ENCODE results near the gene SLC12A9.
"Not testable (repeated sequence)": the region's sequence is repeated elsewhere in the genome, so short reads cannot be mapped to it uniquely, and the experiment has no call there.

The SLC12A9 gene

DNA sequence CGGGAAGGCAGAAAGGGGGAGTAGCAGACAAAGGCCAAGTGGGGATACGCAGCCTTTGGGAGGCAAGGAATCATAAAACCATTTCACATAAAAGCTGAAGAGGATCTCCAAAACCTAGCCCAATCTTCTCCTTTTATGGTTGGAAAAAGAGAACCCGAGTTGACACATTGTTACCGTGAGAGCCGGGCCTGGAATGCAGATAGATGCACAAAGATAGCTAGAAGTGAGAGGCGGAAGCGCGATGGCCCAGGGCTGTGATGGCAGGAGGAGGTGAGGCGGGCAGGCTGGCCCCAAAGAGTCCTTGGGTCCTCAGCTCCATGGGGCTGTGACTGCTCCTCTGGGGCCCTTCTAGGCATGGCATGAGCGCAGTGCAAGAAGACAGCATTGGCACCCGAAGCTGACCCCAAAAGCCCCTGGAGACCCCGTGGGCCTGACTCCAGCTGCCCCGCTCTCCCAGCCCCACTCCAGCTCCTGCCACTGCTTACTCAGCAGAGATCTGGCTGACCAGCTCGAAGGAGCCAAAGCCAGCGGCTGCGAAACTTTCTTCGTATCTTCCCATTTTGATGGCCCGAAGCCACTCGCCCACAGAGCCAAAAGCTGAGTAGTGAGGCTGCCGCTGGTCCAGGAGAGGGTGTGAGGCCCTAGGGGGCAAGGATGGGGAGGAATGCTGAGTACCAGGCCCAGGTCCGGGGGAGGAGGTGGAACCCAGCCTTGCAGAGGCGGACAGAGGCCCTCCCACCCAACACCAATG lies 47.7 kb upstream of the SLC12A9 start:
- Histone ChIP-seq H3K27ac (ENCODE audit: low read length) (no peak overlapping the region), H4K20me1 (ENCODE audit: insufficient read depth, low read length) (no peaks in the 10 kb centered on the region), H3K79me2 (ENCODE audit: insufficient read depth, low read length) (no peaks in the 10 kb centered on the region), H3K4me3 (ENCODE audit: low read depth in 1 of 2, low read length in 2 of 2) (no peak overlapping the region), H3K27me3 (ENCODE audit: insufficient read depth, low read length, poor library complexity) (no peaks in the 10 kb centered on the region), H3K36me3 (ENCODE audit: insufficient read depth, low read length) (no peaks in the 10 kb centered on the region), H3K9me3 (ENCODE audit: insufficient read depth, low read length, severe bottlenecking) (no peaks in the 10 kb centered on the region), H3K4me2 (ENCODE audit: insufficient read depth, low read length) (no peak overlapping the region), H2AFZ (ENCODE audit: low read depth, low read length) (no peak overlapping the region), H3K4me1 (ENCODE audit: insufficient read depth, low read length) (no peaks in the 10 kb centered on the region), H3K9ac (ENCODE audit: low read depth, low read length) (no peak overlapping the region)
- no peak for TF ChIP-seq EZH2 (IDR thresholded peaks at IDR 0.05; ENCODE audit: borderline replicate concordance, low read depth, low read length, severe bottlenecking)
- TF ChIP-seq, protein P1, sequence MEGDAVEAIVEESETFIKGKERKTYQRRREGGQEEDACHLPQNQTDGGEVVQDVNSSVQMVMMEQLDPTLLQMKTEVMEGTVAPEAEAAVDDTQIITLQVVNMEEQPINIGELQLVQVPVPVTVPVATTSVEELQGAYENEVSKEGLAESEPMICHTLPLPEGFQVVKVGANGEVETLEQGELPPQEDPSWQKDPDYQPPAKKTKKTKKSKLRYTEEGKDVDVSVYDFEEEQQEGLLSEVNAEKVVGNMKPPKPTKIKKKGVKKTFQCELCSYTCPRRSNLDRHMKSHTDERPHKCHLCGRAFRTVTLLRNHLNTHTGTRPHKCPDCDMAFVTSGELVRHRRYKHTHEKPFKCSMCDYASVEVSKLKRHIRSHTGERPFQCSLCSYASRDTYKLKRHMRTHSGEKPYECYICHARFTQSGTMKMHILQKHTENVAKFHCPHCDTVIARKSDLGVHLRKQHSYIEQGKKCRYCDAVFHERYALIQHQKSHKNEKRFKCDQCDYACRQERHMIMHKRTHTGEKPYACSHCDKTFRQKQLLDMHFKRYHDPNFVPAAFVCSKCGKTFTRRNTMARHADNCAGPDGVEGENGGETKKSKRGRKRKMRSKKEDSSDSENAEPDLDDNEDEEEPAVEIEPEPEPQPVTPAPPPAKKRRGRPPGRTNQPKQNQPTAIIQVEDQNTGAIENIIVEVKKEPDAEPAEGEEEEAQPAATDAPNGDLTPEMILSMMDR (IDR thresholded peaks at IDR 0.05; ENCODE audit: borderline replicate concordance, extremely low read depth, low read length, poor library complexity, severe bottlenecking) = no peak
- DNase-seq (no peak), ATAC-seq (ENCODE audit: insufficient read depth, low read depth) (no peak)

DNA sequence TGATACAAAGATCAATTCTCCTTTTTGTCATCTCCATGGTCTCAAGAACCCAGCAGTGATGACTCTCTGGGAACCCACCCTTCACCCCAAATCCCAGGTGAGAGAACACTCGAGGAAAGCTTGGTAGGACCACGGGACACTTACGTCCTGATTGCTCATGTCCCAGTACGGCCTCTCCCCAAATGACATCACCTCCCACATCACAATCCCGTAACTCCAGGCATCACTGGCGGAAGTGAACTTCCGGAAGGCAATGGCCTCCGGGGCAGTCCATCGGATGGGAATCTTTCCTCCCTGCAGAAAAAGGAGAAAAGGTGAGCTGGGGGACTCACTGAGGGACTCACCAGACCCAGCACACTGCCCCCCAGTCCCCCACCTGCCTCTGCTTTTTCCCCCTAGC lies 46.2 kb upstream of the SLC12A9 start:
- no peaks in the 10 kb centered on the region for H3K4me1 ChIP-seq (ENCODE audit: insufficient read depth, low read length)
- H3K27me3 ChIP-seq (ENCODE audit: insufficient read depth, low read length, poor library complexity) = no peaks in the 10 kb centered on the region
- no peak overlapping the region for H3K4me2 ChIP-seq (ENCODE audit: insufficient read depth, low read length)
- H3K36me3 ChIP-seq (ENCODE audit: insufficient read depth, low read length) = no peaks in the 10 kb centered on the region
- H3K4me3 ChIP-seq (ENCODE audit: low read depth in 1 of 2, low read length in 2 of 2) = no peak overlapping the region
- H4K20me1 ChIP-seq (ENCODE audit: insufficient read depth, low read length) = no peaks in the 10 kb centered on the region
- ATAC-seq (ENCODE audit: insufficient read depth, low read depth) = no peak
- no peak overlapping the region for H3K27ac ChIP-seq (ENCODE audit: low read length)
- H3K9me3 ChIP-seq (ENCODE audit: insufficient read depth, low read length, severe bottlenecking) = no peaks in the 10 kb centered on the region
- DNase-seq = no peak
- no peak overlapping the region for H3K9ac ChIP-seq (ENCODE audit: low read depth, low read length)
- H3K79me2 ChIP-seq (ENCODE audit: insufficient read depth, low read length) = no peaks in the 10 kb centered on the region
- no peak overlapping the region for H2AFZ ChIP-seq (ENCODE audit: low read depth, low read length)
- TF ChIP-seq EZH2 (IDR thresholded peaks at IDR 0.05; ENCODE audit: borderline replicate concordance, low read depth, low read length, severe bottlenecking) = no peak
- TF ChIP-seq, protein P1 (IDR thresholded peaks at IDR 0.05; ENCODE audit: borderline replicate concordance, extremely low read depth, low read length, poor library complexity, severe bottlenecking) = no peak

DNA sequence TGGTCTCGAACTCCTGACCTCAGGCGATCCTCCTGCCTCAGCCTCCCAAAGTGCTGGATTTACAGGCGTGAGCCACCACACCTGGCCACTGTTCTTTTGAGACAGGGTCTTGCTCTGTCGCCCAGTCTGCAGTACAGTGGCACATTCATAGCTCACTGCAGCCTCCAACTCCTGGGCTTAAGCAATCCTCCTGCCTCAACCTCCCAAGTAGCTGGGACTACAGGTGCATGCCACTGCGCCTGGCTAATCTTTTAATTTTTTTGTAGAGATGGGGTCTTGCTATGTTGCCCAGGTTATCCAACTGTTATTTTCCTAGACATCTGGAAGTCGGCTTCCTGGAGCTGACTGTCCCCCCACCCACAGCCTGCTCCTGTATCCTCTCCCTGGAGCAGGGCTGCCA lies 45.6 kb upstream of the SLC12A9 start:
- not testable (repeated sequence) for ATAC-seq (ENCODE audit: insufficient read depth, low read depth); DNase-seq; H3K9ac ChIP-seq (ENCODE audit: low read depth, low read length); H4K20me1 ChIP-seq (ENCODE audit: insufficient read depth, low read length); H3K27me3 ChIP-seq (ENCODE audit: insufficient read depth, low read length, poor library complexity); H3K4me2 ChIP-seq (ENCODE audit: insufficient read depth, low read length); H3K9me3 ChIP-seq (ENCODE audit: insufficient read depth, low read length, severe bottlenecking); H3K4me3 ChIP-seq (ENCODE audit: low read depth in 1 of 2, low read length in 2 of 2); H3K27ac ChIP-seq (ENCODE audit: low read length); H3K79me2 ChIP-seq (ENCODE audit: insufficient read depth, low read length); H2AFZ ChIP-seq (ENCODE audit: low read depth, low read length); H3K4me1 ChIP-seq (ENCODE audit: insufficient read depth, low read length); H3K36me3 ChIP-seq (ENCODE audit: insufficient read depth, low read length)

DNA sequence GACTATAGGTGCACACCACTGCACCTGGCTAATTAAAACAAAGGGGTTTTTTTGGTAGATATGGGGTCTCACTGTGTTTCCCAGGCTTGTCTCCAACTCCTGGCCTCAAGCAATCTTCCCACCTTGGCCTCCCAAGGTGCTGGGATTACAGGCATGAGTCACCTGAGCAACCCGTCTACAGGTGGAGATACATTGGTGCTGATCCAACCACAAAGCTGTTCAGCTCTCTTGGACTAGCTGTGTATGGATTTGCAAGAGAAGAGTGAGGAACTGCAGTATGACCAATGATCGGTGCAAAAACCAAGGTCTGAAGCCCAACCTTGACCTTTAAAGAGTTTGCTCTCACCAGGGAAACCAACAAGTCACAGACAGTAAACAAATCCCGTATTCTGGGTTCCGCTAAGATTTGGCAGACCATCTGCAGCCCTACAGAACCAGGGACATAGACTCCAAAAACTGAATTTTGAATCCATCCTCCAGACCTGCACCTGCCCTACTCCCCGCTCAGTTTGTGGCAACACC lies 44.1 kb upstream of the SLC12A9 start:
- Histone ChIP-seq H3K4me2 (ENCODE audit: insufficient read depth, low read length) (no peak overlapping the region), H2AFZ (ENCODE audit: low read depth, low read length) (no peak overlapping the region), H3K4me1 (ENCODE audit: insufficient read depth, low read length) (no peaks in the 10 kb centered on the region), H3K4me3 (ENCODE audit: low read depth in 1 of 2, low read length in 2 of 2) (no peak overlapping the region), H3K36me3 (ENCODE audit: insufficient read depth, low read length) (no peaks in the 10 kb centered on the region), H3K79me2 (ENCODE audit: insufficient read depth, low read length) (no peaks in the 10 kb centered on the region), H4K20me1 (ENCODE audit: insufficient read depth, low read length) (no peaks in the 10 kb centered on the region), H3K9ac (ENCODE audit: low read depth, low read length) (no peak overlapping the region), H3K9me3 (ENCODE audit: insufficient read depth, low read length, severe bottlenecking) (no peaks in the 10 kb centered on the region), H3K27me3 (ENCODE audit: insufficient read depth, low read length, poor library complexity) (no peaks in the 10 kb centered on the region), H3K27ac (ENCODE audit: low read length) (no peak overlapping the region)
- TF ChIP-seq, protein P1 (IDR thresholded peaks at IDR 0.05; ENCODE audit: borderline replicate concordance, extremely low read depth, low read length, poor library complexity, severe bottlenecking) = no peak
- TF ChIP-seq EZH2 (IDR thresholded peaks at IDR 0.05; ENCODE audit: borderline replicate concordance, low read depth, low read length, severe bottlenecking) = no peak
- DNase-seq (no peak), ATAC-seq (ENCODE audit: insufficient read depth, low read depth) (no peak)

All from DND-41 (cell line).